ENCODE results near the gene DDTL.
"Not testable (repeated sequence)": the region's sequence is repeated elsewhere in the genome, so short reads cannot be mapped to it uniquely, and the experiment has no call there.

GRCh38 chr22:23961084-23961771 is 5.5 kb upstream of the DDTL start, which contains the start of gene GSTT2B:
- TF ChIP-seq CTCF (IDR thresholded peaks at IDR 0.05); EZH2 (IDR thresholded peaks at IDR 0.05; ENCODE audit: borderline replicate concordance, insufficient read depth, low read depth, low read length, poor library complexity, severe bottlenecking): not testable (repeated sequence)
